Pancreas (tissue), 10 donors: ENCODE measurements around the gene ZNF177. TPM values are rescaled to one million over a fixed set of nuclear protein-coding genes. Genes with fewer than 3 reads are reported as not detected.

Source experiments
- ATAC-seq, 4 donors: fragments of 200-7000 bp; cut with Tn5 transposase; one replicate each; pipeline versions ENCODE4 v1.8.0 to v1.9.1; 2020; ENCODE audit warnings: mild to moderate bottlenecking in 4 of 4, moderate library complexity in 4 of 4
- DNase-seq, 6 donors: peaks; one replicate each; pipeline ENCODE4 v3.0.0-alpha.2; 2020
- FAIRE-seq: peaks from 2 replicates; lab custom pipeline; 2012; peaks lifted over from hg19 to GRCh38; lab: Jason Lieb, UNC
- H3K27ac ChIP-seq, 4 donors: fragments of 200-600 bp; sonication (generic); 1 replicate in 3 of 4; 2 replicates in 1 of 4; pipeline versions ENCODE4 v1.5.0 to v1.8.0; 2020
- H3K27me3 ChIP-seq, 4 donors: fragments of 200-600 bp; one replicate each; pipeline ENCODE4 v1.8.0; 2021
- H3K36me3 ChIP-seq, 3 donors: fragments of 200-600 bp; sonication (generic) in 1 of 3; one replicate each; pipeline versions ENCODE4 v1.5.0 to v1.8.0; 2020 to 2021
- H3K4me1 ChIP-seq, 3 donors: fragments of 200-600 bp; one replicate each; pipeline ENCODE4 v1.8.0; 2021
- H3K4me3 ChIP-seq, 4 donors: fragments of 200-600 bp; sonication (generic) in 2 of 4; one replicate each; pipeline versions ENCODE4 v1.5.0 to v1.8.0; 2020 to 2021
- H3K9me3 ChIP-seq, 4 donors: fragments of 200-600 bp; one replicate each; pipeline ENCODE4 v1.8.0; 2021
- CTCF ChIP-seq, 4 donors: fragments of 200-600 bp; sonication (generic) in 3 of 4; IDR thresholded peaks; one replicate each; pipeline versions ENCODE4 v1.5.0 to v1.8.0; 2021; ENCODE audit warnings: antibody characterized with exemption in 4 of 4
- WGBS, 2 donors: extraction: QIAGEN DNeasy Blood & Tissue Kit; methylation state at CpG; one replicate each; pipeline ENCODE4 v1.1.7; 2013; 5-methylcytosine and 5-hydroxymethylcytosine counted together
- intact Hi-C, 3 donors: fragments of 100-400 bp; cut with DNase I; formaldehyde crosslinking; loops; one replicate each; pipeline versions ENCODE4 v1.11.1 to v1.14.2; 2022
- polyA plus RNA-seq, 2 donors: library from polyadenylated mRNA; stranded (reverse); fragments of 200-250 nt; gene quantifications; one replicate each; pipeline ENCODE4 v1.2.3, GENCODE V29; 2013
- total RNA-seq, 6 donors: library from RNA; stranded (reverse); fragmentation: NEBNext Ultra II Directional in 4 of 6; extraction: Animal tissue kit (Norgen Biotek cat#: 25700) in 4 of 6; gene quantifications; one replicate each; pipeline versions ENCODE4 v1.2.1 to v1.2.4, GENCODE V29; 2021 to 2023
- donor health status: healthy with polysubstance abuse.
- donor health status: DM: no; HTN: no; CAD: no; lungs with moderate emphysema.
- donor health status: DM: no; HTN: no; CAD: no.
- donor health status: control.
- donor health status: control.
- donor health status: Bipolar disorder and iron deficiency.
- donor health status: DM: yes; HTN: yes; CAD: no.
- donor health status: DM: no; HTN: no; CAD: no.
- donor health status: DM: no; HTN: no; CAD: no.
- donor health status: DM: yes; HTN: yes; CAD: no.

ZNF177 gene
- total and polyA plus RNA-seq, 8 donors, result 0.32 to 4.3 (median 0.87) TPM; not detected in 1

- Histone ChIP-seq H3K4me1 (no peaks in the 10 kb centered on the region), H3K9me3 (peaks cover 0 to 7% (median 0%) of the 10 kb centered on the region in 4 donors)
- FAIRE-seq, result no peak
Measured at GRCh38 chr19:9354651-9355050, 8.2 kb upstream of the ZNF177 start.

GRCh38 chr19:9370738-9371619 lies 8.2 kb downstream of the ZNF177 start:
- Histone ChIP-seq H3K4me1 (no peaks in the 10 kb centered on the region), H3K9me3 (peaks cover 0 to 7% (median 2%) of the 10 kb centered on the region in 4 donors), H3K36me3 (peaks cover 0 to under 1% (median 0%) of the 10 kb centered on the region in 3 donors), H3K4me3 (no peak overlapping the region), H3K27me3 (no peaks in the 10 kb centered on the region), H3K27ac (no peak overlapping the region)
- no peak for FAIRE-seq
- no peak for DNase-seq
- TF ChIP-seq CTCF (IDR thresholded peaks at IDR 0.05), result no peak
- 77 to 87% methylated on average over 6 of the region's 6 CpGs for WGBS, 2 donors
- intact Hi-C loops, result no loop called here
- ATAC-seq, result no peak

More at GRCh38 chr19:9354651-9355050, 8.2 kb upstream of the ZNF177 start:
- 88 to 100% methylated on average over 2 of the region's 2 CpGs for WGBS, 2 donors
- intact Hi-C loops, result loop anchor here in 1 of 3 donors (10.0 kb wide), 1 partner anchor 210 kb away; no protein-coding TSS in a partner anchor
- no peak for TF ChIP-seq CTCF (IDR thresholded peaks at IDR 0.05)
- ATAC-seq, result no peak
- Histone ChIP-seq H3K4me3 (no peak overlapping the region), H3K36me3 (peaks cover 0 to 5% (median 0%) of the 10 kb centered on the region in 3 donors), H3K27me3 (no peaks in the 10 kb centered on the region), H3K27ac (no peak overlapping the region)
- DNase-seq, result no peak

GRCh38 chr19:9381361-9381785 lies 18.6 kb downstream of the ZNF177 start:
- intact Hi-C loops, result no loop called here
- Histone ChIP-seq H3K4me3 (no peak overlapping the region), H3K27me3 (no peaks in the 10 kb centered on the region), H3K9me3 (peaks cover 4 to 40% (median 13%) of the 10 kb centered on the region in 4 donors), H3K4me1 (no peaks in the 10 kb centered on the region), H3K27ac (no peak overlapping the region), H3K36me3 (peaks cover 13 to 75% (median 50%) of the 10 kb centered on the region in 3 donors)
- no peak for DNase-seq
- FAIRE-seq, result no peak
- no peak for TF ChIP-seq CTCF (IDR thresholded peaks at IDR 0.05)
- 85 to 87% methylated on average over 4 of the region's 4 CpGs for whole genome bisulfite sequencing, 2 donors
- ATAC-seq, result no peak

GRCh38 chr19:9406798-9407352 lies 44.1 kb downstream of the ZNF177 start:
- H3K4me1 ChIP-seq, result no peaks in the 10 kb centered on the region
- intact Hi-C loops, result no loop called here
- FAIRE-seq (no peak), ATAC-seq (peak; percentile 95 to 99 (median 98)), DNase-seq (peak; percentile 54 to 81 (median 70))
- no peak for TF ChIP-seq CTCF (IDR thresholded peaks at IDR 0.05)
- 1 to 2% methylated on average over 32 to 39 of the region's 39 CpGs for WGBS, 2 donors
- H3K4me3 ChIP-seq, result peak overlapping the region; percentile 26 to 61 (median 54)
- H3K27me3 ChIP-seq, result no peaks in the 10 kb centered on the region
- peaks cover 0 to 2% (median 0%) of the 10 kb centered on the region in 4 donors for H3K9me3 ChIP-seq
- H3K36me3 ChIP-seq, result no peaks in the 10 kb centered on the region
- H3K27ac ChIP-seq, result no peak overlapping the region
